ENCODE data around the gene HSH2D. TPM values are rescaled to one million over a fixed set of nuclear protein-coding genes. Genes with fewer than 3 reads are reported as not detected.

HSH2D gene
- total and polyA plus RNA-seq, 9 of the 15 experiments (the other 6 are each of a cell fraction or from before 2014, with no cell fraction given) = 0.03 to 1.1 (median 0.35) TPM; not detected in 1

DNA sequence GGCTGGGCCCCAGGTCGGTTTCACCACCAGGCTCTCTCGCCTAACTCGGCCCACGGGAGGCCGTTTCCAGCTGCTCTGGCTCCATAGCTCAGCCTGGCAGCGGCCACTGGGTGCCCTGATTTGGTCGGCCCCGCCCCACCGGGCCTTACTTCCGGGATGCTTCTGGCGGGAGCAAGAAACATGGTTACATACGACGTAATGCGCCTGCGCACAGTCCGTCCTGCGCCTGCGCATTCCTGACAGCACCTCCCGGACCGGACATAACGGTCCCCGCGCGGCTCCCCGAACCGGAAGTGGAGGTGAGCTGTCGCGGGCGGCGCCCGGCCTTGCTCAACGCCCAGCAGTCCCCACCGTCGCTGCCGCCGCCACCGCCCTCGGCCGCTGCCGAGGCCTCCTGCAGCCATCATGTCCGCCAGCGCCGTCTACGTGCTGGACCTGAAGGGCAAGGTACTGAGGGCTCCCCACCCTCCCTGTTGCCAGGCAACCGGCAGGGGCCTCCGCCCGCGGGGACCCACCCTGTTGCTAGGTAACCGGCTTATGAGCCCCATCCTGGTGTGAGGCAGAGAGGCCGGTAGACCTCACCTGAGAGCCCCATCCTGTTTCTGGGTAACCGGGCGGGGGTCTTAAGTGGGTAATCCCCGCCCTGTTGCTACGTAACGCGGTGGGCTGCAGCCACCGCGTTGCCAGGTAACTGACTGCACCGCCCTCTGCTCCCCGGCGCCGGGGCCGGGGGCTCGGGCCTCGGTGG, 54.3 kb downstream of the HSH2D start, which contains the start of gene AP1M1 (continued):
- no peak for TF ChIP-seq ZBTB8A (IDR thresholded peaks at IDR 0.05; ENCODE audit: partially characterized antibody)
- TF ChIP-seq CREM (IDR thresholded peaks at IDR 0.05; ENCODE audit: low read depth) = peak; percentile 2; the same call in 1 of the 2 replicates
- TF ChIP-seq PATZ1 (CRISPR knock-in tag; IDR thresholded peaks at IDR 0.05; ENCODE audit: borderline replicate concordance) = no peak
- TF ChIP-seq ELF2 (CRISPR knock-in tag; IDR thresholded peaks at IDR 0.05) = peak; percentile 91
- TF ChIP-seq PURB (CRISPR knock-in tag; IDR thresholded peaks at IDR 0.05; ENCODE audit: low read depth) = no peak
- TF ChIP-seq SMAD3 (CRISPR knock-in tag; conservative IDR thresholded peaks at IDR 0.05) = no peak
- TF ChIP-seq FOSL1 (tag; conservative IDR thresholded peaks at IDR 0.05) = peak; percentile 88
- TF ChIP-seq SREBF1 (IDR thresholded peaks at IDR 0.05; ENCODE audit: borderline replicate concordance, low read depth, low read length) = no peak
- TF ChIP-seq FOXM1 (IDR thresholded peaks at IDR 0.05; ENCODE audit: low read depth) = no peak
- peak; percentile 72; the same call in 1 of the 2 replicates for TF ChIP-seq FOXM1 (CRISPR knock-in tag; IDR thresholded peaks at IDR 0.05; ENCODE audit: low read depth)
- TF ChIP-seq ATF7 (IDR thresholded peaks at IDR 0.05) = peak; percentile 72
- TF ChIP-seq ZNF282 (CRISPR knock-in tag; IDR thresholded peaks at IDR 0.05) = no peak
- peak; percentile 93 for TF ChIP-seq GABPB1 (CRISPR knock-in tag; IDR thresholded peaks at IDR 0.05)
- TF ChIP-seq, protein P1, sequence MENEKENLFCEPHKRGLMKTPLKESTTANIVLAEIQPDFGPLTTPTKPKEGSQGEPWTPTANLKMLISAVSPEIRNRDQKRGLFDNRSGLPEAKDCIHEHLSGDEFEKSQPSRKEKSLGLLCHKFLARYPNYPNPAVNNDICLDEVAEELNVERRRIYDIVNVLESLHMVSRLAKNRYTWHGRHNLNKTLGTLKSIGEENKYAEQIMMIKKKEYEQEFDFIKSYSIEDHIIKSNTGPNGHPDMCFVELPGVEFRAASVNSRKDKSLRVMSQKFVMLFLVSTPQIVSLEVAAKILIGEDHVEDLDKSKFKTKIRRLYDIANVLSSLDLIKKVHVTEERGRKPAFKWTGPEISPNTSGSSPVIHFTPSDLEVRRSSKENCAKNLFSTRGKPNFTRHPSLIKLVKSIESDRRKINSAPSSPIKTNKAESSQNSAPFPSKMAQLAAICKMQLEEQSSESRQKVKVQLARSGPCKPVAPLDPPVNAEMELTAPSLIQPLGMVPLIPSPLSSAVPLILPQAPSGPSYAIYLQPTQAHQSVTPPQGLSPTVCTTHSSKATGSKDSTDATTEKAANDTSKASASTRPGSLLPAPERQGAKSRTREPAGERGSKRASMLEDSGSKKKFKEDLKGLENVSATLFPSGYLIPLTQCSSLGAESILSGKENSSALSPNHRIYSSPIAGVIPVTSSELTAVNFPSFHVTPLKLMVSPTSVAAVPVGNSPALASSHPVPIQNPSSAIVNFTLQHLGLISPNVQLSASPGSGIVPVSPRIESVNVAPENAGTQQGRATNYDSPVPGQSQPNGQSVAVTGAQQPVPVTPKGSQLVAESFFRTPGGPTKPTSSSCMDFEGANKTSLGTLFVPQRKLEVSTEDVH (IDR thresholded peaks at IDR 0.05; ENCODE audit: low read depth, partially characterized antibody) = peak; percentile 91
- TF ChIP-seq, protein P2, sequence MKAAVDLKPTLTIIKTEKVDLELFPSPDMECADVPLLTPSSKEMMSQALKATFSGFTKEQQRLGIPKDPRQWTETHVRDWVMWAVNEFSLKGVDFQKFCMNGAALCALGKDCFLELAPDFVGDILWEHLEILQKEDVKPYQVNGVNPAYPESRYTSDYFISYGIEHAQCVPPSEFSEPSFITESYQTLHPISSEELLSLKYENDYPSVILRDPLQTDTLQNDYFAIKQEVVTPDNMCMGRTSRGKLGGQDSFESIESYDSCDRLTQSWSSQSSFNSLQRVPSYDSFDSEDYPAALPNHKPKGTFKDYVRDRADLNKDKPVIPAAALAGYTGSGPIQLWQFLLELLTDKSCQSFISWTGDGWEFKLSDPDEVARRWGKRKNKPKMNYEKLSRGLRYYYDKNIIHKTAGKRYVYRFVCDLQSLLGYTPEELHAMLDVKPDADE (conservative IDR thresholded peaks at IDR 0.05; ENCODE audit: control insufficient read depth, low read depth, low read length) = 0 out of 2 replicates have a peak, but pooled peaks have one; percentile 56
- TF ChIP-seq TAF15 (IDR thresholded peaks at IDR 0.05; ENCODE audit: low read depth, low read length) = no peak
- TF ChIP-seq THRAP3 (IDR thresholded peaks at IDR 0.05; ENCODE audit: borderline replicate concordance) = no peak
- TF ChIP-seq TEAD2 (tag; IDR thresholded peaks at IDR 0.05) = no peak
- TF ChIP-seq MBD2 (IDR thresholded peaks at IDR 0.05; ENCODE audit: borderline replicate concordance, low read depth) = peak; percentile 67; the same call in 1 of the 2 replicates
- no peak for TF ChIP-seq BDP1 (IDR thresholded peaks at IDR 0.05; ENCODE audit: insufficient read depth, insufficient read length)
- no peak for TF ChIP-seq ZNF551 (CRISPR knock-in tag; IDR thresholded peaks at IDR 0.05)
- no peak for TF ChIP-seq ATF2 (CRISPR knock-in tag; IDR thresholded peaks at IDR 0.05)

Data from K562 (cell line).